BE2C (cell line): ENCODE data around the gene PTPN3.
"Not testable (repeated sequence)": the region's sequence is repeated elsewhere in the genome, so short reads cannot be mapped to it uniquely, and the experiment has no call there.

Source experiments
- DNase-seq: peaks from one replicate; pipeline ENCODE4 v3.0.0-alpha.2; 2020
- H3K27me3 ChIP-seq: fragments of 250-450 bp; sonication (Bioruptor Pico); 2 replicates; pipeline ENCODE4 v1.5.1; 2020; ENCODE audit warnings: mild to moderate bottlenecking
- H3K36me3 ChIP-seq: fragments of 250-450 bp; sonication (Bioruptor Pico); 2 replicates; pipeline ENCODE4 v1.5.1; 2020; ENCODE audit warnings: mild to moderate bottlenecking
- H3K4me1 ChIP-seq: fragments of 250-450 bp; sonication (Bioruptor Pico); 2 replicates; pipeline ENCODE4 v1.5.1; 2020
- H3K4me3 ChIP-seq: 2 replicates; pipeline ENCODE4 v1.5.1; 2011; ENCODE audit warnings: low read depth, low read length
- H3K9me3 ChIP-seq: fragments of 250-450 bp; sonication (Bioruptor Pico); 2 replicates; pipeline ENCODE4 v1.5.1; 2020
- TF ChIP-seq, protein P1 (sequence below): IDR thresholded peaks from 2 replicates; pipeline ENCODE4 v1.5.1; 2012; ENCODE audit warnings: mild to moderate bottlenecking, low read depth, low read length

PTPN3 gene

DNA sequence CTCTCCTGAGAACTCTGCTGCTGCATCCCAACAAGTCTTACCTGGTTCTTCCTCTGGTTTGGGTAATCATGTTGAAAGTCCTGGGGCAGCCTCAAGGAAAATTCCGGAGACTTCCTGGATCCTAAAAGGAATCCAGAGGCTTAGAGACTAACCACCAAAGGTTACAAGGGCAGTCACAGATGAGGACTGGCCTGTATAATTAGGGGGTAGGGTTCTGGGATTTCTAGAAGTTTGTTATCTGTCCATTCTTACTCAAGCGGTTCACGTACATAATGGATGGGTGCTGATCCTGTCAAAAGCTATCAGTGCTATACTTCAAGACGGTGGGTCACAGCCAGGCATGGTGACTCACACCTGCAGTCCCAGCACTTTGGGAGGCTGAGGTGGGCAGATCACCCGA is 125.9 kb downstream of the PTPN3 start:
- no peak overlapping the region for H3K4me3 ChIP-seq
- H3K4me1 ChIP-seq, result no peaks in the 10 kb centered on the region
- H3K36me3 ChIP-seq, result no peaks in the 10 kb centered on the region
- 0 out of 2 replicates have a peak, but pooled peaks cover 3% of the 10 kb centered on the region for H3K27me3 ChIP-seq
- no peak for DNase-seq
- TF ChIP-seq, protein P1, sequence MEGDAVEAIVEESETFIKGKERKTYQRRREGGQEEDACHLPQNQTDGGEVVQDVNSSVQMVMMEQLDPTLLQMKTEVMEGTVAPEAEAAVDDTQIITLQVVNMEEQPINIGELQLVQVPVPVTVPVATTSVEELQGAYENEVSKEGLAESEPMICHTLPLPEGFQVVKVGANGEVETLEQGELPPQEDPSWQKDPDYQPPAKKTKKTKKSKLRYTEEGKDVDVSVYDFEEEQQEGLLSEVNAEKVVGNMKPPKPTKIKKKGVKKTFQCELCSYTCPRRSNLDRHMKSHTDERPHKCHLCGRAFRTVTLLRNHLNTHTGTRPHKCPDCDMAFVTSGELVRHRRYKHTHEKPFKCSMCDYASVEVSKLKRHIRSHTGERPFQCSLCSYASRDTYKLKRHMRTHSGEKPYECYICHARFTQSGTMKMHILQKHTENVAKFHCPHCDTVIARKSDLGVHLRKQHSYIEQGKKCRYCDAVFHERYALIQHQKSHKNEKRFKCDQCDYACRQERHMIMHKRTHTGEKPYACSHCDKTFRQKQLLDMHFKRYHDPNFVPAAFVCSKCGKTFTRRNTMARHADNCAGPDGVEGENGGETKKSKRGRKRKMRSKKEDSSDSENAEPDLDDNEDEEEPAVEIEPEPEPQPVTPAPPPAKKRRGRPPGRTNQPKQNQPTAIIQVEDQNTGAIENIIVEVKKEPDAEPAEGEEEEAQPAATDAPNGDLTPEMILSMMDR, result no peak
- no peaks in the 10 kb centered on the region for H3K9me3 ChIP-seq

DNA sequence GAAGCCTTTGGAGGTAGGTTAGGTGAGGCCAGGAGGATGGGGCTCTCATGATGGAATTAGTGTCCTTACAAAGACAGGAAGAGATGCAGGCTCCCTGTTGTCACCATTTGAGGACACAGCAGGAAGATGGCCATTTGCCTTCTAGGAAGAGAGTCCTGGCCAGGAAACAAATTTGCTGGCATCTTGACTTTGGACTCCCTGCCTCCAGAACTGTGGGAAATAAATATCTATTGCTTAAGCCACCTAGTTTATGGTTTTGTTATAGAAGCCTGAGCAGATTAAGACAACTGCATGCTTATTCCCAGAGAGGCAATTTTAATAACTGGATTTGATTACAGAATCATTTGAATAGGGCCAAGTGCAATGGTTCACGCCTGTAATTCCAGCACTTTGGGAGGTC is 126.7 kb downstream of the PTPN3 start:
- DNase-seq, result no peak
- Histone ChIP-seq H3K27me3 (0 out of 2 replicates have a peak, but pooled peaks cover 1% of the 10 kb centered on the region), H3K9me3 (no peaks in the 10 kb centered on the region), H3K4me3 (no peak overlapping the region), H3K4me1 (no peaks in the 10 kb centered on the region), H3K36me3 (no peaks in the 10 kb centered on the region)
- TF ChIP-seq, protein P1, result no peak

DNA sequence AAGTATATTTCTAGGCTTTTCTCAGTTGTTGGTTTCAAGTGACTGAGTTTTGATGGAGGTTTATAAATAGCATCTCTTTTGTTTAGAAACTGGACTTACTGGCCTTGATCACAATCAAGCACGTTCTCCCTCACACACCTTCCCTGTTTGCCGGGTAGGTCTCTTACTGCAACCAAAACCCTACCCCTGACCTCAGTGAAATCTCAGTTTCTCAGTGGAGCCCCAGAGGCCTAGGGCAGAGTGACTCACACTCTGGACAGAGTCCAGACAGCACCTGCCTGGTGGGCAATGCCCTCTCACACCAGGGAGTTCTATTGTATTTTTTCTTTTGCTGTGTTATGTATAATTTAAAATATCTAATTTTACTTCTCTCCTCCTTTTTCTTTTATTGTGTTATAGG is 128.8 kb downstream of the PTPN3 start:
- Histone ChIP-seq H3K4me1 (no peaks in the 10 kb centered on the region), H3K4me3 (no peak overlapping the region), H3K27me3 (no peaks in the 10 kb centered on the region), H3K9me3 (no peaks in the 10 kb centered on the region), H3K36me3 (no peaks in the 10 kb centered on the region)
- DNase-seq, result no peak
- TF ChIP-seq, protein P1, result no peak

DNA sequence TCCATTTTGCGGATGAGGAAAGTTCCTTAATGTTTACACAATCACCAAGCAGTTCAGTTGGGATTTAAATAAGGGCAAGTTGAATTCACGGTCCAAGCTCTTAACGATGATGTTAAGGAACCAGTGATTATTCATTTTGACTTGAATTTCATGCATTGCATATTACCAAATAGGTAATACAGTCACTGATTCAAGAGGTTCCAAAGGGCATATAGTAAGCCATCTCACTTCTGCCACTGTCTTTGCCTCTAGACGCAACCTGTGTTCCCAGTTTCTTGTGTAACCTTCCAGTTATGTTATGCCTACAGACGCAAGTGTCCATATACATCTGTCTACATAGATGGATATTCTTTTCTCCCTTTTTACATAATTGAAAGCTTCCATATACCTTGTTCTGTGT is 137.3 kb downstream of the PTPN3 start:
- no peaks in the 10 kb centered on the region for H3K9me3 ChIP-seq
- no peak overlapping the region for H3K4me3 ChIP-seq
- TF ChIP-seq, protein P1, result no peak
- no peaks in the 10 kb centered on the region for H3K4me1 ChIP-seq
- no peak for DNase-seq
- H3K36me3 ChIP-seq, result no peaks in the 10 kb centered on the region
- no peaks in the 10 kb centered on the region for H3K27me3 ChIP-seq

DNA sequence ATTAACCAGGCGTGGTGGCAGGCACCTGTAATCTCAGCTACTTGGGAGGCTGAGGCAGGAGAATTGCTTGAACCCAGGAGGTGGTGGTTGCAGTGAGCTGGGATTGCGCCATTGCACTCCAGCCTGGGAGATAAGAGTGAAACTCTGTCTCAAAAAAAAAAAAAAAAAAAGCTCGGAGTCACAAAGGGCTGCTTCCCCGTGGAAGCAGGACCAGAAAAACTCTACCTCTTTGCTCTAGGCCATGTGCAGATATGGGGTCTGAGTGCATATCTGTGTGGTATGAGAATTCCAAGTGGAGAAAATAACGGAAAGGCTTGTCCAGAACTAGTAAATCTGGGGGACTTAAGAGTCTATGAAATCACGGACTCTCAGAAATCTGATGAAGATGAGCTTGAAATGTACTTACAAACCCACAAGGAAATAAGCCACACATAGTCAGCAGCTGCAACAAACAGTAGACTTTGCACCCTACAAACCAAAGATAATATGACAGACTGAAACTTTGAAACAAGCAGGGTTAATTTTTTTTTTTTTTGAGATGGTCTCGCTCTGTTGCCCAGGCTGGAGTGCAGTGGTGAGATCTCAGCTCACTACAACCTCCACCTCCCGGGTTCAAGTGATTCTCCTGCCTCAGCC is 139.0 kb downstream of the PTPN3 start:
- not testable (repeated sequence) for DNase-seq, H3K4me1 ChIP-seq, H3K4me3 ChIP-seq, H3K27me3 ChIP-seq, H3K36me3 ChIP-seq, H3K9me3 ChIP-seq

DNA sequence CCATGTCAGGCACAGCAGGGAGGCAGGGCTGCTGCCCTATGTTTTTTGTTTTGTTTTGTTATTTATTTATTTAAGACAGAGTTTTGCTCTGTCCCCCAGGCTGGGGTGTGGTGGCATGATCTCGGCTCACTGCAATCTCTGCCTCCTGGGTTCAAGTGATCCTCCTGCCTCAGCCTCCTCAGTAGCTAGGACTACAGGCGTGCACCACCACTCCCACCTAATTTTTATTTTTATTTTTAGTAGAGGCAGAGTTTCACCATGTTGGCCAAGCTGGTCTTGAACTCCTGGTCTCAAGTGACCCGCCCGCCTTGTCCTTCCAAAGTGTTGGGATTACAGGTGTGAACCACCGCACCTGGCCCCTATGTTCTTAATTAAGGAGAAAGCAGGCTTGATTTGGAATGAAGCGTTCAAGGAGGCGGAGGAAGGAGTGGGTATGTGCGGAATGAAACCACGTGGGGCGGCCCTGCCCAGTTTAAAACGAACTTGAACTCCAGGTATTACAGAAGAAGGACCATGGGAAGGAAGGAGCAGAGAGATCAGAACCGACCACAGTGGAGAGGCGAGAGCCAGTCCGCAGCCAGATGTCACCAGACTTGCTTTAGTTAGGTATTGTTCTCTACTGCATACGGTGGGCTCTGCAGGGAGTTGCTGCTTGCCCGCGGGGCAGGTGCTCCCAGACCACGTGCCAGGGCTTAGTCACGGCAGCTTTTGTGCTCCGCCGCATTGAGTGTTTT is 142.4 kb downstream of the PTPN3 start:
- no peaks in the 10 kb centered on the region; the same call in 1 of the 2 replicates for H3K9me3 ChIP-seq
- no peaks in the 10 kb centered on the region for H3K36me3 ChIP-seq
- TF ChIP-seq, protein P1, result no peak
- H3K27me3 ChIP-seq, result no peaks in the 10 kb centered on the region
- H3K4me1 ChIP-seq, result no peaks in the 10 kb centered on the region
- no peak overlapping the region for H3K4me3 ChIP-seq
- DNase-seq, result no peak
